ENCODE measurements around the gene ANKMY1. TPM values are rescaled to one million over a fixed set of nuclear protein-coding genes. Genes with fewer than 3 reads are reported as not detected.

Gene ANKMY1
- total RNA-seq, 1 donor from 2014 or later, result 35.3 TPM

Other genes with a start within 250 kb of the ANKMY1 start
- gene GPC1, start 122.3 kb downstream of the ANKMY1 start, total RNA-seq, result 7.6 TPM in 2 replicates
- 9.2 and 9.6 TPM in 2 replicates for gene DUSP28, start 2.4 kb upstream of the ANKMY1 start, total RNA-seq
- gene RNPEPL1, start 10.5 kb upstream of the ANKMY1 start, total RNA-seq, result 119 and 126 TPM in 2 replicates
- 52.9 and 54.9 TPM in 2 replicates for gene CAPN10, start 28.7 kb upstream of the ANKMY1 start, total RNA-seq
- 14.9 and 16.3 TPM in 2 replicates for gene GPR35, start 67.5 kb upstream of the ANKMY1 start, total RNA-seq
- not detected in 2 replicates for gene AQP12B, start 124.9 kb upstream of the ANKMY1 start, total RNA-seq
- gene AQP12A, start 133.9 kb upstream of the ANKMY1 start, total RNA-seq, result not detected in 2 replicates

Measured in T-helper 2 cell treated with Interferon-gamma antibody and Interleukin-4, amounts not matched to agents 100 ng/mL and 5 ng/mL, for 36 hours (primary cell).